ENCODE measurements around the gene SYNGR2.

SYNGR2 gene, protein sequence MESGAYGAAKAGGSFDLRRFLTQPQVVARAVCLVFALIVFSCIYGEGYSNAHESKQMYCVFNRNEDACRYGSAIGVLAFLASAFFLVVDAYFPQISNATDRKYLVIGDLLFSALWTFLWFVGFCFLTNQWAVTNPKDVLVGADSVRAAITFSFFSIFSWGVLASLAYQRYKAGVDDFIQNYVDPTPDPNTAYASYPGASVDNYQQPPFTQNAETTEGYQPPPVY

DNA sequence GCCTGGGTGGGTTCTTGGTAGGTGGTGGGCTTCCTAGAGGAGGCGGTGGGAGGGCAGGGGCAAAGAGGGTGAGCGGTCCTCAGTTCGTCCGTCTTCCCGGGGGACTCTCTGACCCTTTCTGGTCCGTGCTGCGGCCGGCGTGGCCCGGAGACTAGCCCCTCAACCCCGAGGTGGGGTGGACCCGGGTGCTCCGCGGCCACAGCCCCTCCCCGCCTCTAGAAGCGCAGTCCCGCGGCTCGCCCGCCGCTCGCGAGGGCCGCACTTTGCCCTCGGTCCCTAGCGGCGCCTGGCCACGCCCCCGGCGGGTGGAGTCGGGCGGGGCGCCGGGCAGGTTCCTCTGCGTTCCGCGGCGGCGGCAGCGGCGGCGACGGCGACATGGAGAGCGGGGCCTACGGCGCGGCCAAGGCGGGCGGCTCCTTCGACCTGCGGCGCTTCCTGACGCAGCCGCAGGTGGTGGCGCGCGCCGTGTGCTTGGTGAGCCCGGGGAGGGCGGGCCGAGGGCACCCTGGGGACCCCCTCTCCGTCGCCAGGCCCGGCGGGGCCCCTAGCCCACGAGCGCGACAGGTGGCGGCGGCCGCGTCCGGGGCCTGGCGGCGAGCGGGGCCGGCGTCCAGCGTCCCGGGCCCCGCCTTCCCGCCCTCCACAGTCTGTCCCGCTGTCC lies at the start of gene SYNGR2:
Gene SYNGR2 (plus strand): TSS at position 340 of the 661 bp plus-strand sequence. CDS start 36 bp downstream, at position 376.
- intact Hi-C loops (cut with DNase I): no loop called here
- peak; percentile 65 to 96 (median 79) for DNase-seq

DNA sequence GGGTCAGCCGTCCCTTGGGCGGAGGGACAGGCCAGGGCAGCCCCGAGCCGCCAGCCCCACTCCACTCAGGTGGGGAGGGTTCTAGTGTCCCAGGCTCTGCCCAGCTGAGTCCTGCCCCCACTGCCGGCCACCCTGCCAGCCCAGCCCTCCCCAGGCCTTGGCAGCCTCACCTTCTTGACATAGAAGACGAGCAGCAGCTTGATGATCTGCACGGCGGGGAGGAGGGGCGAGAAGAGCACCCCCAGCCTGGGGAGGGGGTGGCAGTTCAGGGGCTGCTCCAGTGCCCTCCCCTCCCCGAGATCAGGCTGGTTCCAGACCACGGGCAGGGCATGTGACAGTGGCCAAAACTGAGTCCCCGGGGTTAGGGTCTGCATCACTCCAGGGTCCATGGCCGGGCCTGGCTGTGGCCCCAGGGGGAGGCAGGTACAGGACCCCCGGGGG lies 49.6 kb upstream of the SYNGR2 start:
- intact Hi-C loops (cut with DNase I): no loop called here
- peak in 1 of 10 donors; percentile 82 for DNase-seq

DNA sequence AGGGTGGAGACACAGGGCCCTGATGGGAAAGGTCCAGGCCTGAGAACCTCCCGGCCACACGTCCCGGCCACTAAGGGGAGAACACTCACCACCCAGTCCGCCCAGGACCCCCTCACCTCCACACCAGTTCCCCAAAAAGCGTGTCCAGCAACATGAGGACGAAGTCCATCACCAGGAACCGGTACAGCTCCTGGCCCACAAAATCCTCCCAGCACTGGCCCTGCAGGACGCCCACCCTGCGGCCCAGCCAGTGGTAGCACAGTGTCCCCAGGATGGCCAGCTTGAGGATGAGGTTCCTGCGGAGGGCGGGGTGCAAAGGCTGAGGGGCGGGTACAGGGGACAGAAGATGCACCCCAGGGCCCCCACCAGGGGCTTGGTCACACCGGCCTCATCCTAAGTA lies 47.8 kb upstream of the SYNGR2 start:
- intact Hi-C loops (cut with DNase I): no loop called here
- DNase-seq: peak in 1 of 10 donors; percentile 49

DNA sequence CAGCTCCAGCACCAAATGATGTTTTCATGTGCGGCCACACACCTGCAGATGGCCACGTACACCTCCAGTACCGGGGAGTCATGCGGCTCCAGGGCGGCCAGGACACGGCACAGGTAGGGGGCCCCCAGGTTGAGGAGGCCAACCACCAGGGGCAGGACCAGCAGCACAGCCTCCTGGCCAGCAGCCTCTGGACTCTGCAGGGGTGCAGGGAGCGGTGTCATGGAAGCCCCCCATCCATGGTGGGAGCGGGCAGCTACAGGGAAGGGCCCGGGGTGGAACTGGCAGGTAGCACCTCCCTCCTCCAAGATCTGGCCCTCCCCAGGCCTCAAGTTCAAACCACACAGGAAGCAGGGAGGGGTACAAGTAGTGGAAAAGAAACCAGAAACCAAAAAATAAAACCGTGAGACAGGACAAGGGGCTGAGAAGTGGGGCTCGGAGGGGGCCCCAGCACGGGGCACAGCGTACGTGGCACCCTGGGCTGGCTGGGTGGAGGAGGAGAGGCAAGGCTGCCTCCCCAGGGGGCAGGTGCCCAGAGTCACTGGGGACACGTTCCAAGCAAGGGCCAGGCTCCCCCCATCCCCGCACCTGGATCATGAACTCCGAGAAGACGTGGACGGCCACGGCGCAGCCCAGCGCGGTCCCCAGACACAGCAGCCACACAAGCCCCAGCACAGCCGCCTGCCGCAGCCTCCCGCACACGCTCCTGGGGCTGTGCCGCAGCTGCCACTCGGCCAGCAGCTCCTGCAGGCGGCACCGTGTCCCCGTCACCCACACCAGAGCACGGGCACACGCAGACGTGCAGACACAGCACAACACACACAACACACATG lies 47.2 kb upstream of the SYNGR2 start:
- intact Hi-C loops (cut with DNase I): no loop called here

DNA sequence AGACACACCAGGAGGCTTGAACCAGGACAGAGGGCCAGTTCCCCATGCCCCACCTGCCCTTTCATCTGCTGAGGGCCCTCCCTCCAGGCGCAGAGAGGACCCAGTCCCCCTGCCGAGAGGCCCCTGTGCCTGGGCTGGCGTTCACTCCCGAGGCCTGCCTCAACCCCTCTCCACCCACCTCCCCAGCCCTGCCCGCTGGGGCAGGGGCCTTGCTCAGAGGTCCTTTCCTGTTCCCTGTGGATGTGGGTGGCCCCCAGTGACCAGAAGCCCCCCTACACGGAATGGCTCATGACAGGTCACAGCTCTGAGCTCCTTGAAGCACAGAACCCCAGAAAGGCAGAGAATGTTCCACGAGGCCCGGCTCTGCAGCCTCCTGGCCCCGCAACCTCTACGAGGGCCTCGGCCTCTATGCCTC lies 46.6 kb upstream of the SYNGR2 start:
- intact Hi-C loops (cut with DNase I): no loop called here
- DNase-seq: no peak

More for the DNA sequence above, 47.2 kb upstream of the SYNGR2 start:
- DNase-seq: peak in 1 of 10 donors; percentile 70

DNA sequence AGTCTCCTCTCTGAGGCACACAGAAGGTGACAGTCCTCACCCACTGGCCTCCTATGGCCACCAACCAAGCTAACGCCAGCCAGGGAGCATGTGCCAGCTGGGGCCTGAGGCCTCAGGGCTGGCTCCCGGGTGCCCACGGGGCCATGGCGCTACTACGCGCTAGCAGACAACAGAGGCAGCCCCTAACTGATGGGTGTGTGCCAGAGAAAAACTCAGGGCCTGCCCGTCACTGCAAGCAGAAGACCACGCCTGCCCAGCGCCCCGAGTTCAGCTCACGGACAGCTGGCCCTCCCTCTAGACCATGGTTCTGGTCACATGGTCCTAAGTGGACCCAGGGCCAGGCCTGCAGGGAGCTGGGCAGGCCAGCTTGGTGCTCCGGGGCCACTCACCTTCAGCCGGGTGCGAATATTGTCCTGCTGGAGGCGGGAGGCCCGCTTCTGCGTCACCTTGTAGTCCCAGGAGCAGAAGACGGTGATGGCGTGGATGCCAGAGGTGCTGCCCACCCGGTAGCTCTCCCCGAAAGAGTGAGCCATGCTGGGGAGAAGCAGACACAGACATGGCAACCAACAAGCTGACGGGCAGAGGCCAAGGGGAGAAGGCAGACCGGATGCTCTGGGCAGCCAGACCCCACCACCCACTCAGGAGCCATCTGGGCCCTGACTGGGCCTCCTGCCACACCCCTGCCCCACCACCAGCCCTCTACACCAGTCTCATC lies 46.0 kb upstream of the SYNGR2 start:
- peak in 1 of 10 donors; percentile 82 for DNase-seq
- intact Hi-C loops (cut with DNase I): no loop called here

DNA sequence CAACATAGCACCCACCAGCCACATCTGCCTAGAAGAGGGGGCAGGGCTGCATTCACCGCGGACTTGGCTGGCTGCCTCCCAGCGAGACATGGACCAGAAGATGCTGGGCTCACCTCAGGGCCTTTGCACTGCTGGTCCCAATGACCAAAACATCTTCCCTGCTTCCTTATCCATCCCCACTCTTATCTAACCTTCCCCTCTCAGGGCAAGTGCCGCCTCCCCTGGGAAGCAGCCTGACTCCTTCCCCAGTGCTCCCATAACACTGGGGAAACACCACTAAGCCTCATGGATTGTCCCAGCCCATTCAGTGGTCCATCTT lies 45.5 kb upstream of the SYNGR2 start:
- intact Hi-C loops (cut with DNase I): no loop called here
- DNase-seq: no peak

DNA sequence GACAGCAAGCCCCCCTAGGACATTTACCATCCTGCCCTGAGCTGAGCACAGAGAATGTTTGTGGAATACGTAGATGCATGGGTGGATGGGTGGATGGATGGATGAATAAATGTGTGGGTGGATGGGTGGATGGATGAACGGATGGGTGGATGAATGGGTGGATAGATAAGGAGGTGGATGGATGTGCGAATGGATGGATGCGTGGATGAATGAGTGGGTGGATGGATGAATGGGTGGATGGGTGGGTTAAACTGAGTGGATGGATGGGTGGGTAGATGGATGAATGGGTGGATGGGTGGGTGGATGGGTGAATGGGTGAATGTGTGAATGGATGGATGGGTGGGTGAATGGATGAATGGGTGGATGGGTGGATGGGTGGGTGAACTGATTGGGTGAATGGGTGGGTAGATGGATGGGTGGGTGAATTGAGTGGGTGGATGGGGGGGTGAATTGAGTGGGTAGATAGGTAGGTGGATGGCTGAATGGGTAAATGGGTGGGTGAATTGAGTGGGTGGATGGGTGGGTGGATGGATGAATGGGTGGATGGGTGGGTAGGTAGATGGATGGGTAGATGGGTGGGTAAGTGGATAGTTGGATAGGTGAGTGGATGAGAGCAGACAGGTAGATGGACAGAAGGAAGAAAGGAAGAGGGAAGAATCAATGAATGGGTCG lies 45.0 kb upstream of the SYNGR2 start:
- no peak for DNase-seq
- intact Hi-C loops (cut with DNase I): no loop called here

DNA sequence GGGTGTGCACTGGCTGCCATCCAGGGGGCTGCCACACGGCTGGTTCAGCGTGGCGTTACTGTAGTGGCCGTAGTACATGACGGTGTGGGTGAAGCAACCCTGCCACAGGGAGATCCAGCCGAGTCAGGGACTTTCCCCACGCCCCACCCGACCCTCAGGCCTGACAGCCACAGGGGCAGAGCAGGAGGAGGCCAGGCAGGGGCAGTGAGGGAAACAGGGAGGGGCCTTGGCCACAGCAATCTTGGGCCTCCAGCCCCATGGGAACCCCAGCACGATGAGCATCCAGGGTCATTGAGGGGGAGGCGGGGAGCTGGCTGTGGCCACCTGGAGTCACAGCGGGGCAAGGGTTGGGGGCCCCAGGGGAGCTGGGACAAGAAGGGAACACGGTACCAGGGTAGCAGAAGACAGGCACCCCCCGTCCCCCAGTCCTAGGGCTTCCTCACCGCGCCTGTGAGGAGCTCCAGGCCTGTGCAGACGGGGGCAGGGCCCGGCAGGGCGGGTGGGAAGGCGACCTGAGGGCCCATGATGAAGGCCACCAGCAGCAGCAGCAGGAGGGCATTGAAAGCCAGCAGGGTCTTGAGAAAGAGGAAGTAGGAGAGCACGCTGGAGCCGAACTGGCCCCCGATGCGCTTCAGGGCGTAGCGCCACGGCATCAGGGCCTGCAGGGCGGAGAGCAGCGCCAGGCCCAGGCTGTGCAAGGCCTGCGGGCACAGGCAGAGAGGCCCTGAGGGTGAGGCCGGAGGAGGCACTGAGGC lies 44.1 kb upstream of the SYNGR2 start:
- intact Hi-C loops (cut with DNase I): no loop called here
- DNase-seq: peak in 1 of 10 donors; percentile 84

DNA sequence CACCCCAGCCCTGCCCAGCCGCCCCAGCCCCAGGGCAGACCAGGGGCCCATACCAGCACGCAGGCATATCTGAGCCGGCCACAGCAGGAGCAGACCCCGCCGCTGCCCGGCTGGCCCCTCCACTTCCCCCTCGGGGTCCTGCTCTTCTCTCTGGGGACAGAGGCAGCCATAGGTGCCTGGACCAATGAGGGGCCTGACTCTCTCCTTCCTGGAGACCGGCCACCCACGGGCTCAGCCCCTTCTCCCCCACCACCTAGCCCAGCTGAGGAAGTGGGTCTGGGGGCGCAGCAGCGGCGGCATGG lies 43.6 kb upstream of the SYNGR2 start:
- intact Hi-C loops (cut with DNase I): no loop called here
- no peak for DNase-seq

DNA sequence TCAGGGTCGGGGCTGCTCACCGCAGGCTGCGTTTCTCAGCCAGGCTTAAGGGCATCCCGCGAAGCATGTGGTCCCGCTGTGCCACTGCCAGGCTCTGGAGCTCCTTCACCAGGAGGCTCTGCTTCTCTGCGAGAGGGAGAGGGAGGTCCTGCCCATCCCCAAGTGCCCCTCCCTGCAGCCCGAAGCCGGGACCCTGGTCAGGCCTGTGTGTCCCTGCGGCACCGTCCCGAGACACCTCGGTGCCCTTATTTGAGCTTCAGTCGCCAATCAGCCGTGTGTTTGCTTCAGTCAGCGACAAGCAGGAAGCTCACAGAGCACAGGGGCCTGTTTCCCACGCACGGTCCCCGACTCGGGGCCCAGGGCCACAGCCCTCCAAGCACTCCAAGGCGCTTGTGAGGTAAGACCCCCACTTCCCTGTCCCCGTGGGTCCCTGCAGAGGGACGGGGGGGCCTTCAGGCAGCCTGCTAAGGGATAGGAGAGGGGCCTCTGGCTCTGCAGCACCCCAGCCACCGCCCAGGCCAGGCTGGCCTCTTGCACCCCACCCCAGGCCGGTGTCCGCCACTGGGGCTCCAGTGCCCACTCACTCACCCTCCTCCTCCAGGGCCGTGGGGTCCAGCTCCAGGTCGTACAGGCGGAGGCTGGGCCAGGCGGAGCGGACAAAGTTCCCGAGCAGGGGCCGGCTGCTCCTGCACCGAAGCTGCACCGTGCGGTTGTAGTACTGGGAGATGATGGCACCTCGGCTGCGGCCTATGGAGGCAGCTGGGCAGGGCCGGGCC lies 43.1 kb upstream of the SYNGR2 start:
- intact Hi-C loops (cut with DNase I): no loop called here
- peak in 1 of 10 donors; percentile 79 for DNase-seq

DNA sequence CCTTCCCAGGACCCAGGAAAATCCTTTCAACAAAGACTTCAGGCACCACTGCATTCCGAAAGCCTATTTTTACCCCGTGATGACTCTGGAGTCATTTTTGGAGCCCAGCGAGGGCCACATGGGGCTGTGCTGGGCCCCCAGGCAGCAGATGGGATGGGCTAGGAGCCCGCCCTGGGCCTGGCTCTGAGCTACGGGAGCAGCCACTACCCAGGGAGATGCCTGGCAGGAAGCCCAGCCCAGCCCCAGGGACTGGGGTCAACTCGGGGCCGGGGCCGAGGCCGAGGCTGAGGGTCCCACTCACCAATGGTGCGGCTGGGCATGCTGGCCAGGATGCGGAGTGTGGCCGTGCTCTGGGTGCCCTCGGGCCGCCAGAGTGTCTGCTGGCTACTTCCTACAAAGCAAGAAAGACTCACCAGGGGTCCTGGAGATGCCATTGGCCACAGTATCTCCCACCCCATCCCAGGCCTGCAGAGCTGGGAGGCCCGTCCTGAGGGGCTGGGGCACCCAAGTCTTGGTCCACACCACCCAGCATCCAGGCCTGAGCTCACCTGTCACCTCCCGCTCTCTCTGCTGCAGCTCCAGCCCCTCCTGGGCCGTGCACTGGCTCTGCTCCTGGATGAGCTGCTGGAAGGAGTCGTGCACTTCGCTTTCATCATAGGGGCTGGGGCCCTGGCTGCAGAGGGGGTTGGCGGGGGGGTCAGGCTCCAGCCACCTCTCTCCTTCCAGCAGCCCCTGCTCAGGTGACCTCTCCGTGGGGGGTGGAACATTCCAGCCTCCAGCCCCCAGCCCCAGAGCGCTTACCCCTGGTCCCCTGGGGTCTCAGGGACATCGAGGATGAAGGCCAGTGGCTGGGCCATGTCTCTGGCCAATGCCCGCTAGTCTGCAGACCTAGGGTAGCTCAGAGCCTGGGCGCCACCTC lies 42.1 kb upstream of the SYNGR2 start:
- intact Hi-C loops (cut with DNase I): no loop called here
- peak in 1 of 10 donors; percentile 85 for DNase-seq

DNA sequence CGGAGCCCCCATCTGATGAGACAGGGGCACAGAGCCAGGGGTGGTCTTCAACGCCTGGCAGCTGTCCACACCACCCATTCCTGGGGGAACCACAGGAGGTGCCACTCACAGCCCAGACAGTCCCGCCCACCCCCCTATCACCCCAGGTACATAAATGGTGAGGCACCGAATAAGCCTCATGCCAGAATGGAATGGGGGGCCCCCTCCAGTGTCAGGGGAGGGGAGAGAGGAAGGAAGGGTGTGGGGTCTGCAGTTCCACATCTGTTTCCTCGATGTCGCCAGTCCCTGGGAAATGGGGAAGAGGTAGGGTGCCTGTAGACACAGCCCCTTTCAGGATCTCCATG lies 41.5 kb upstream of the SYNGR2 start:
- intact Hi-C loops (cut with DNase I): no loop called here
- no peak for DNase-seq

DNA sequence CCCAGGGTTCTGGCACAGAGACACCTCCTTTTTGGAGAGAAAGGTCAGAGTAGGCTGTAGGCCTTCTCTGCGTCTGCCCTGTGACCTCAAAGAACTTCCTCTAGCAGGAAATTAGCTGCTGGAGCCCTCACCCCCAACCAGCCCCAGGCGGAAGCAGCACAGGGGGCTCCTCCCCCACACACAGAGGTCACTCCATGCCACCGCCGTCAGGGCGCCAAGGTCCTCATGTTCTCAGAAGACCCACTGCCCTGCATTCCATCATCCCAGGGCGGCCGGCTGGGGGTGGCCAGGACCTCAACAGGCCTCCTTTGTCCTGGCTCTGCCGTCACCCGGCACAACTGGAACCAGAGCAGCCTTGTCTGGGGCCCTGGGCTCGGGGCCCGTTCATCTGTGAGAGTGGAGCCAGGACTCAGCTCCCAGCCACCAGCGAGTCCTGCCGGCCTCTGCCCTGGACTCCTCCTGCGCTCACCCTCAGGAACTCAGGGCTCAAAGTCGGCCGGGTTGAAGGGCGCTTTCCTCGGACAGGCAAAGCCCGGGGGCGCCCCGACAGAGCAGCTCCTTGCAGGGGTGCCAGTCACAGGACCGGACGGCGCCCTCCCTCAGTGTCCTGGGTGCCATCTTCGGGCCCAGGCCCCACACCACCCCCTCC lies 41.0 kb upstream of the SYNGR2 start:
- intact Hi-C loops (cut with DNase I): no loop called here
- DNase-seq: peak; percentile 74 to 98 (median 86)

DNA sequence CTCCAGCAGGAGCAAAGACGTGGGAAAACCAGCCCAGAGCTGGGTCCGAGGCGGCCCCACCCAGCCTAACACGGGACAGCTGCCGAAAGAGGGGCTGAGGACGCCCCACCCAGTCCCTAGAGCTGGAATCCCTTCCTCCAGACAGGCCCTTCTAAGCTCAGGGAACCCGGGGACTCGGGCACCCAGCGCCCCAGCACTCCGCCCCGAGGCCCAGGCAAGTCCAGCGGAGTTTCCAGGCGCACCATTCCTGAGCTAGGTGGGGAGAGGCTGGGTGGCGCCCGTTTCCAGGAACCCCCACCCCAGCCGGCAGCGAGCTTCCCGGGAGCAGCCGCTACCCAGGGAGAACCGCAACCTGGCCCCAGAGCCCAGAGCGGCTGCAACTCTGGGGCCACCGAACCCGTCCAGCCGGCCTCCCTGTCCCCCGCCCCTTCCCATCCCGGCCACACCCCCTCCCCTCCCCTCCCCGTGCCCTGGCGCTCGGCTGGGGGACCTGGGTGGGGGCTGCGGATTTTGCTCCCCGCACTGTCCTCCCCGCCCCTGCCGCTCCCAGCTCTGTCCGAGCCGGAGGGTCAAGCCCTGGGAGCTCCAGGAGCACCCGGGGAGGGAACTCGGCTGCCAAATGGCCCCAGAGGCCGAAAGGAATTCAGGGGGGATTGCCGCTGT lies 40.4 kb upstream of the SYNGR2 start:
- peak in 2 of 10 donors; percentile 57 to 89 for DNase-seq
- intact Hi-C loops (cut with DNase I): no loop called here

DNA sequence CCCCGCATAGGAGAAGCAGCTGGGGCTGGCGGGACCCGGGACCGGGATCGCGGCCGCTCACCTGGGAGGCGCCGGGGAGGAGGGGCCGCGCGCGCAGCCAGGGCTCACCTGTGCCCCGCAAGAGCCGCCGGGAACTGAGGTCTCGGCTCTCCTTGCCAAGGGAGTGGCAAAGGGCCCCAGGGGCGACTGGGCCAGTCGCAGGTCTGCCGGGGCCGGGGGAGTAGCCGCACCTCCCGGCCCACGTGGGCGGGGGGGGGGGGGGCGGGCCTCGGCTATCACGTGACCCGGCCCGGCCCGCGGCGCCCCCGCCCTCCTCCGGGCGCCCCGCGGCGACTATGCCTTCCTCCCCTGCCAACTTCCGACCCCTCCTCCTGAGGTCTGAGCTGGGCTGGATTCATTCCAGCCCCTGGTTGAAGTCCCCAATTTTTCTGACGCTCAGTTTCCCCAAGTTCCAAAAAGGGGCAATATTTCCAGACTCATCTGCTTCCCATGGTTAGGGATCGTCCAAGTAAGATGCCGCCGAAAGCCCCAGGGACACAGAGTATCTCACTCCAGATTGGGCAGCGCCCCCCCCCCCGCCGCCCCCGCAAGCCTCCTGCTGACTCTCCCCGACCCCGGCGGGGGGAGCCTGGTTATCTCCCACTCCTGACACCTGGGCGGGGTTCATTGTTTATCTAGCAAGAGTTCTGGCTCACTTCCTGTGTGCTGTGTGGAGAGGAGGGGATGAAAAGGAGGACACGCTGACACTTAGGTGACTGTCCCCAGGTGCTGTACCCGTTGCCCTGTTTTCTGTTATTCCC lies 39.6 kb upstream of the SYNGR2 start, which contains the start of gene TMC6:
Gene TMC6 (minus strand): TSS at position 205 of the 800 bp plus-strand sequence. CDS start 1,923 bp downstream, outside the sequence.
- intact Hi-C loops (cut with DNase I): no loop called here
- DNase-seq: peak in 2 of 10 donors; percentile 67 to 91
